ENCODE measurements around the gene FUT2.

GRCh38 chr19:48731452-48731851 is 35.7 kb downstream of the FUT2 start:
- TF ChIP-seq CTCF (IDR thresholded peaks at IDR 0.05; ENCODE audit: insufficient read depth, low read length, poor library complexity, severe bottlenecking) (no peak), EZH2phosphoT487 (conservative IDR thresholded peaks at IDR 0.05; ENCODE audit: low read length) (no peak)
